Mesothelial cell of epicardium (in vitro differentiated cells): ENCODE measurements around the gene TOM1. TPM values are rescaled to one million over a fixed set of nuclear protein-coding genes. Genes with fewer than 3 reads are reported as not detected.

Experiments
- DNase-seq, 2 experiments: peaks; one replicate each; pipeline ENCODE4 v3.0.0; 2021; ENCODE audit warnings: low spot score in 2 of 2; ENCODE audit not compliant: unreplicated experiment in 2 of 2
- H3K27ac Mint-ChIP-seq: 2 replicates; pipeline ENCODE4 v1.8.0; 2021; ENCODE audit warnings: mixed read lengths
- H3K27me3 Mint-ChIP-seq: 2 replicates; pipeline ENCODE4 v1.8.0; 2021; ENCODE audit warnings: low read depth, mixed read lengths
- H3K36me3 Mint-ChIP-seq: 2 replicates; pipeline ENCODE4 v1.8.0; 2021; ENCODE audit warnings: mixed read lengths
- H3K4me1 Mint-ChIP-seq: 2 replicates; pipeline ENCODE4 v1.8.0; 2021; ENCODE audit warnings: mixed read lengths
- H3K4me3 Mint-ChIP-seq: 2 replicates; pipeline ENCODE4 v1.8.0; 2021; ENCODE audit warnings: mild to moderate bottlenecking, moderate library complexity, mixed read lengths
- H3K9me3 Mint-ChIP-seq: 2 replicates; pipeline ENCODE4 v1.8.0; 2021; ENCODE audit warnings: mixed read lengths
- CTCF ChIP-seq: fragments of 200-600 bp; sonication (generic); IDR thresholded peaks from one replicate; pipeline ENCODE4 v1.5.0; 2021; ENCODE audit warnings: antibody characterized with exemption; ENCODE audit not compliant: unreplicated experiment
- total RNA-seq: library from RNA; stranded (reverse); gene quantifications from 3 replicates; pipeline ENCODE4 v1.2.1, GENCODE V29; 2021

The TOM1 gene
- total RNA-seq, 1 donor from 2014 or later = 41.4 TPM

GRCh38 chr22:35341090-35341874, 41.6 kb downstream of the TOM1 start:
- no peak overlapping the region for H3K27ac Mint-ChIP-seq
- H3K4me3 Mint-ChIP-seq = no peak overlapping the region
- no peaks in the 10 kb centered on the region for H3K4me1 Mint-ChIP-seq
- no peaks in the 10 kb centered on the region for H3K27me3 Mint-ChIP-seq
- no peaks in the 10 kb centered on the region for H3K9me3 Mint-ChIP-seq
- no peak for TF ChIP-seq CTCF
- peaks cover 11% of the 10 kb centered on the region for H3K36me3 Mint-ChIP-seq
- no peak for DNase-seq

DNA sequence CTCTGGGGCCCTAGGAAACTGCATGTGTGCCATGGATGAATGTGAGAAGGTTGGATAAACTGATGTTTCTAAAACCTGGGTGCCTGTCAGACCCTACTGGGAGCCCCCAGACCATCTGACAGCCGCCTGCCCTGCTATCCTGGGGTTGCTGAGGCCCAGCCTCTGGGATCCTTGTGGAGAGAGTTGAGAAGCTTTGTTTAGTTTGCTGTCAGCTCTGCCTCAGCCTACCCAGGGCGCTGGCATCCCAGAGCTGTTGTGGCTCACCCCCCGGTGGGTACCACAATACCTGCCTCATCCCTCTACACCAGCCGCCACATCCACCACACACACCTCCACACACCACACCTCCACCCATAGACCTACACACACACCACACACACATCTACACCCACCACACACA, 42.7 kb downstream of the TOM1 start:
- Mint-ChIP-seq H3K9me3 (no peaks in the 10 kb centered on the region), H3K4me3 (no peak overlapping the region), H3K4me1 (no peaks in the 10 kb centered on the region), H3K36me3 (peaks cover 11% of the 10 kb centered on the region), H3K27me3 (no peaks in the 10 kb centered on the region), H3K27ac (no peak overlapping the region)
- no peak for TF ChIP-seq CTCF
- DNase-seq = no peak

- H3K9me3 Mint-ChIP-seq = no peaks in the 10 kb centered on the region
- no peaks in the 10 kb centered on the region for H3K4me1 Mint-ChIP-seq
- H3K27ac Mint-ChIP-seq = no peak overlapping the region
Measured at GRCh38 chr22:35343664-35344550, 44.2 kb downstream of the TOM1 start.

GRCh38 chr22:35344956-35345690, 45.4 kb downstream of the TOM1 start:
- H3K9me3 Mint-ChIP-seq = no peaks in the 10 kb centered on the region
- no peak overlapping the region for H3K4me3 Mint-ChIP-seq
- H3K27ac Mint-ChIP-seq = no peak overlapping the region
- no peak for TF ChIP-seq CTCF
- no peaks in the 10 kb centered on the region for H3K27me3 Mint-ChIP-seq
- peaks cover 8% of the 10 kb centered on the region for H3K4me1 Mint-ChIP-seq
- peaks cover 7% of the 10 kb centered on the region for H3K36me3 Mint-ChIP-seq
- DNase-seq = no peak

More at GRCh38 chr22:35343664-35344550, 44.2 kb downstream of the TOM1 start:
- Mint-ChIP-seq H3K27me3 (no peaks in the 10 kb centered on the region), H3K36me3 (peaks cover 11% of the 10 kb centered on the region), H3K4me3 (no peak overlapping the region)
- no peak for DNase-seq
- no peak for TF ChIP-seq CTCF

- Mint-ChIP-seq H3K4me3 (no peak overlapping the region), H3K27ac (no peak overlapping the region), H3K36me3 (peaks cover under 1% of the 10 kb centered on the region), H3K9me3 (no peaks in the 10 kb centered on the region), H3K27me3 (no peaks in the 10 kb centered on the region), H3K4me1 (peaks cover 15% of the 10 kb centered on the region)
- DNase-seq = no peak
- TF ChIP-seq CTCF = no peak
Measured at GRCh38 chr22:35345808-35346505, 46.3 kb downstream of the TOM1 start.
